ENCODE data around the gene JPT1.
"Not testable (repeated sequence)": the region's sequence is repeated elsewhere in the genome, so short reads cannot be mapped to it uniquely, and the experiment has no call there.

The JPT1 gene

DNA sequence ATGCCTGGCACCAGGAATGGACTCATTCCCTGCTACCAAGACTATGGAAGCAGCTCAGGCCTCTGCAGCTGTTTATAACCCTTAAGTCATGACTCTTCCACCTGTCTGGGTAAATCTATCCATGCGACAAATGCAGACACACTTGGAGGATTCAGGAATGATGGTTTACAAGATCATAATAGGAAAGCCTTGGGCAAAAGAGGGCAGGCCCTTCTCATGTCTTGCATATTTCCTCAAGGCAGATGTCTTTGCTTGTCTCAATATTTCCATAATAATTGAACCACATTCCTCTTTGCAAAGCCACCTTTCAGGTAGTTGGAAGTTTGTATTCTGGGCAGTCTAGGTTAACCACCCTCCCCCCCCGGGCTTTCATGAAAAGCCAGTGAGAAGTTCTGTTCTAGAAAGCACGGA is 884 bp upstream of the JPT1 start:
- peak; percentile 67 for DNase-seq

DNA sequence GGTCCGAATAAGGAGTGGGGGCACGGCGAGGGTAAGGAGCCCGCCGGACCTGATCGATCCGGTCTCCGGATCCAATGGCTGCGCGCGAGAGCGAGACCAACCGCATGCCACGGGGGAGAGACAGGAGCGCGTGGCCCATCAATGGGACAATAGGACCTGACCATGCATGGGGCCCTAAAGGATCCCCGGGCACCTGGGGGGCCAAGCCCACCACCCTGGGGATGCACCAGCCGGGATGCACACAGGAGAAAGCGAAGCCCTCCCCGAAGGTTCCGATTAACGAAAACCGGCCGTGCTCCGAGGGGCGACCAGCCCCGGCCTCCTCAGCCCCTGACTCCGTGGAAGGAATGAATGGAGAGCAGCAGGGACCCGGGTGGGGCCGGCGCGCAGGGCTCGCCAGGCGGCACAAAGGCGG is 525 bp downstream of the JPT1 start:
- no peak for DNase-seq

DNA sequence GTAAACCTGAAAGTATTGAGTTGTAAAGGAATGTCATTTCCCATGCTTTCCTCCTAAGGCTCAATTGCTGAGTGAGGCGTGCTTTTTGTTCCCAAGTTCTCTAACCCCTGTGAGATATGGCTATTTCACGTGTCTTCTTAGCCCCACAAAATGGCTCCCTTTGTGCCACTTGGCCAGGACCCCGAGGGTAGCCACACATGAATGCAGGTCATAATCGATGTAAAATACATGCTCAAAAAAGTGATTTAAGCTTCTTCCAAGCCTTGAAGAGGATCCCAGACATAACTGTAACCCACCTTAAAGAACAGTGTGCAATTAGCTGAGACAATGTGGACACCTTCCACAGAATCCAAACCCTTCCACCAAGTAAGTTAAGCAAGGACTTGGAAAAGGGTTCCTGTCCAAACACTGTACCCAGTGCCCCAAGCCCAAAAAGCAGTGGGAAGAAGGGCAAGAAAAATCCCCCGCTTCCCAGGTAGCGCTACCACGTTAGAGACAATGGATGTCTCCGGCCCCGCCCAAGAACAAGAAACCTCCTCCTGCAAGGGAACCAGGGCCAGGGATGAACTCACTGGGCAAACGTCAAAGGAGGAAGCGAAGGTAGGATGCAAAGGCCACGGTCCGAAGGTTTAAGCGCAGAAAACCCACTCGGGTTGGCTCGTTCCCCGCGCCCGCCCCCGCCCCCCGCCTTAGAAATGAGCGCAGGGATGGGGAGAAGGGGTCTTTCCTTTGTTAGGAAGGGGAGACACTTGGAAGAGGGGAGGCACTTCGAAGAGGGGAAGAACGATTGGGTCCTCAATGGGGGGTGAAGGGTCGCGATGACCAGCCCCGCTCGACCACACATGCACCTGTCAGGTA is 1.2 kb downstream of the JPT1 start:
- DNase-seq: peak; percentile 51

DNA sequence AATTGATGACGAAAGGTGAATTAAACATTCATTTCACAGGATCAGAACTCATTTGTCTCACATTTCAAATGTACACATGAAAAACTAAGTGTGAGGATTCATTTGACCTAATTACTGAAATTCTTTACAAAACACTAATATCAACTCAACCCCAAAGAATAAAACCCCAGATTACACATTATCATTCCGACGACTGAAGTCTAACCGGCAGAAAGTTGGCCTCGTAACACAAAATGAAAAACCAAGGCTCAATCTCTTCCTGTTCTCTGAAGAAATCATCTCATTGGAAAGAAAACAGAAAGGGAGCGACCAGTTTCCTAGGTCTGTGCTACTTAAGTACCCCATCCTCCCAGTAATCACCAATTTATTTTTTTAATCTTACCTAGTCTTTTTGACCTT is 1.8 kb downstream of the JPT1 start:
- no peak for DNase-seq

DNA sequence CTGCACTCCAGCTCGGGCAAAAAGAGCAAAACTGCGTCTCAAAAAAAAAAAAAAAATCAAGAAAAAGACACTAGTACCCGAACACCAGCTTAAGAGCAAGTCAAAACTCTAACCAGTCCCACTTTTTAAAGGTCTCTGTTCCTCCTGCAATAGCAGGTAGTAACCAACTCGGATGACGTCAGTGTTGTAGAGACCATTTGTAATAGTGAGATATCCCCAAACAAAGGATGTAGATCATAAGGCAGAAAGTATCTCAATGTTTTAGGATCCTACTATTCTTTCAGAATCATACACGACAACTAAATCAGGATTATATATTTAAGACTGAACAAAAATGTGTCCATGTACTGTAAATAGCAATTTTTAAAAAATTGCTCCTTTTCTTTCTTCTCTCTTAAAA is 2.4 kb downstream of the JPT1 start:
- DNase-seq: no peak

DNA sequence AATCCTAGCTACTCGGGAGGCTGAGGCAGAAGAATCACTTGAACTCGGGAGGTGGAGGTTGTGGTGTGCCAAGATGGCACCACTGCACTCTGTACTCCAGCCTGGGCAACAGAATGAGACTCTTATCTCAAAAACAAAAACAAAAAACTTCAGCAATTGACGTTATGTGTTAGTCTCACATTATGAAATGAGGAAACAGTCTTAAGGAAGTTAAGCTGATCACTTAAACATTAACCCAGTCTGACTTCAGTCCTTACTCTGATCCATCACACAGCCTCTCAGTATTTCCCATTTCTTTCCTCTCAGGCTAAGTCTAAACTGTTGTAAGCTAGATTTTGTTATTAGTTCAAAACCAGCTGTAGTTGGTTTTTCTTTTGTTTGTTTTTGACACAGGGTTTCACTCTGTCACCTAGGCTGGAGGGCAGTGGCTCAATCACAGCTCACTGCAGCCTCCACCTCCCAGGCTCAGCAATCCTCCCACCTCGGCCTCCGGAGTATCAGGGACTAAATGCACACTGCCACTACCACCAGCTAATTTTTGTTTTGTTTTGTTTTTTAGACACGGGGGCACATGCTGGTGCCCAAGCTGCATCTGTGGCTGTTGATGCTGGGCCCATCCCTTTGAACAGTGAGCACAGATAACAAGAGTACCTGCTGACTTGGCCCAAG is 6.3 kb downstream of the JPT1 start:
- no peak for DNase-seq

DNA sequence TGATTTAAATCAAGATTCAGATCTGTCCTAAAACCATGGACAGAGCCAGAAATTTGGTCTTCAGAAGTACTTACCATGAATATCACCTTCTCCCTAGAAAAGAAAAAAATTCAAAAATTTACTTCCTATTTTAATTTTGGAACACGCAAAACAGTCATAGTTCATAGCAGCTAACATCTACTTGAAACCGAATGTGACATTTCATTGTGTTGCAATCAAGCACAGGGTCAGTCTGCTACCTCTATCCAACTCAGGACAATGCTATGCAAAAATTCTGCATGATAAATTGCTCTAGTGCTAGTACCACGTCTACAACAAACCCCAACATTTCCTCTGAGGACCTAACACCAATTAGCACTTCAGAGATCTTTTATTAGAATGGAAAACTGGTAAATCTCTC is 7.7 kb downstream of the JPT1 start:
- no peak for DNase-seq

DNA sequence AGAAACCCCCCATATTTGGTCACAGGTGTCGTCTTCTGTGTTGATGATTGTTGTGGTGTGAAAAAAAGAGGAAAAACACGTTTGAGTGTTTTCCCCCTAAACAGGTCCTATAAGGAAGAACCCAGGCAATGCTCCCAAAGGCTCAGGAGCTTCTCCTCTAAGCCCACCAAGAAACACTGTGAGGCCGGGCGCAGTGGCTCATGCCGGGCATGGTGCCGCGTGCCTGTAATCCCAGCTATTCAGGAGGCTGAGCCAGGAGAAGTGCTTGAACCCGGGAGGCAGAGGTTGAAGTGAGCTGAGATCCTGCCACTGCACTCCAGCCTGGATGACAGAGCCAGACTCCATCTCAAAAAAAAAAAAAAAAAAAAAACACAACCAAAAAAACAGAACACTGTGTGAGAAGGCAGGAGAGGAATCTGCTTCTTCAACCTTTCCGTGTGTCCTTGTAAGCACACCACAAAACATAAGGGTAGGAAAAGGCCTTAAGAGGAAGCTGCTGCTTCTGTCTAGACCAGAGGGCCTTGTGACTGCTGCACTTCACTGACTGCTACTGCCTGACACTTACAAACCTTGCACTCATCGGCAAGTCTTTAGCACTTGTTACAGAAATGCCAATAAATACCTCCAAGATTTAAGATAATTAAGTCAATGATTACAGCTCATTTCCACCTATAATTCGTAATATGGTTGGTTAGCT is 9.3 kb downstream of the JPT1 start:
- DNase-seq: no peak

DNA sequence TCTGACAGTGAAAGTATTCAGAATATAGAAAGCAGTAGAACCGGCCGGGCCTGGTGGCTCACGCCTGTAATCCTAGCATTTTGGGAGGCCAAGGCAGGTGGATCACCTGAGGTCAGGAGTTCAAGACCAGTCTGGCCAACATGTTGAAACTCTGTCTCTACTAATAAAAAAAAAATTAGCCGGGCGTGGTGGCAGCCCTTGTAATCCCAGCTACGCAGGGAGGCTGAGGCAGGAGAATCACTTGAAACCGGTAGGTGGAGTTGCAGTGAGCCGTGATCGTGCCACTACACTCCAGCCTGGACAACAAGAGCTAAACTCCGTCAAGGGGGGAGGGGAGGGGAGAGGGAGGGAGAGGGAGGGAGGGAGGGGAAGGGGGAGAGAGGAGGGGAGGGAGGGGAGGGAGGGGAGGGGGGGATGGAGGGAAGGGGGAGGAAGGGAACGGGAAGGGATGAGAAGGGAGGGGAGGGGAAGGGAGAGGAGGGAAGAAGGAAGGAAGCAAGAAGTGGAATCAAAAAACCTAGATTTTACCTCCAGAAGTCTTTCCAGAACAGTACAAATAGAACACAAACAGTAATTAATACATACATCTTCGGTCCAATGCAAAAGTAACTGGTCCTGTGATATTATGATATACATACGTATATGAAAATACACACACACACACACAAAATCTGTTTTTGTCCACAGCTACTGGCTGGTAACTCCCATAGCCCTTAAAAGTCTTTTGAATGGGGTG is 11.9 kb downstream of the JPT1 start:
- no peak for DNase-seq

DNA sequence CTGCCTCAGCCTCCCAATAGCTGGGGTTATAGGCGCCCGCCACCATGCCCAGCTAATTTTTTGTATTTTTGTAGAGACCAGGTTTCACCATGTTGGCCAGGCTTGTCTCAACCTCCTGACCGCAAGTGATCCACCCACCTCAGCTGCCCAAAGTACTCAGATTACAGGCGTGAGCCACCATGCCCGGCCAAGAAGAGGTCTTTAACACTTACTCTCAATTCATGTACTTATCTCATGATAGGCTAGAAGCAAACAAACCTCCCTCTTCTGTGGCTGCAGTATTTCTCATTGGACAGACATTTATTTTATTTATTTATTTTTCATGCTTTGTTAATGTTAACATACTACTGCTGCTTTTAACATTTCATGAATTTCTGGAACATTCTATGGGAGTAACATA is 15.8 kb downstream of the JPT1 start:
- no peak for DNase-seq

DNA sequence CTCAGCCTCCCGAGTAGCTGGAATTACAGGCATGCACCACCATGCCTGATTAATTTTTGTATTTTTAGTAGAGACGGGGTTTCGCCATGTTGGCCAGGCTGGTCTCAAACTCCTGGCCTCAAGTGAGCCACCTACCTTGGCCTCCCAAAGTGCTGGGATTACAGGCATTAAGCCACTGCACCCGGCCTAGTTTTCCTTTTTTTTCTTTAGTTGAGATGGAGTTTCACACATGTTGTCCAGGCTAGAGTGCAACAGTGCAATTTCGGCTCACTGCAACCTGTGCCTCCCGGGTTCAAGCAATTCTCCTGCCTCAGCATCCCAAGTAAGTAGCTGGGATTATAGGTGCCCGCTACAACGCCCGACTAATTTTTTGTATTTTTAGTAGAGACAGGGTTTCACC is 16.6 kb downstream of the JPT1 start:
- DNase-seq: not testable (repeated sequence)

DNA sequence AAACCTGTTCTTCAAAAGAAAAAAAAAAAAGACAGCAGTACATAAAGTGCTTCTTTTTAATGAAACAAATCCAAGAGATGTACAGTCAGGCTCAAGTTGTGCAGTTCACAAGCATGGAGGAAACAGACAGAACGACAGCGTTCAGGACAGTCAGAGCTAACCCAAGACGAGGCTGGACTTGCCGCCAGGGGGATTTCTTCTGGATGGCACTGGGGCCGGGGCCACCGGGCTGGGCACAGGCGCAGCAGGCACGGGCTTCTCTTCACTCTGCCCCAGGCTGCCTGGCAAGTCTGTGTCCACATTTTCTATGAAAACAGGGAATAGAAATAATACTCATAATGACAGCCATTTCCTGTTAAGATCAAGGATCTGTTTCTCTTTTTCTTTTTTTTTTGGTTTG is 18.4 kb downstream of the JPT1 start:
- no peak for DNase-seq

DNA sequence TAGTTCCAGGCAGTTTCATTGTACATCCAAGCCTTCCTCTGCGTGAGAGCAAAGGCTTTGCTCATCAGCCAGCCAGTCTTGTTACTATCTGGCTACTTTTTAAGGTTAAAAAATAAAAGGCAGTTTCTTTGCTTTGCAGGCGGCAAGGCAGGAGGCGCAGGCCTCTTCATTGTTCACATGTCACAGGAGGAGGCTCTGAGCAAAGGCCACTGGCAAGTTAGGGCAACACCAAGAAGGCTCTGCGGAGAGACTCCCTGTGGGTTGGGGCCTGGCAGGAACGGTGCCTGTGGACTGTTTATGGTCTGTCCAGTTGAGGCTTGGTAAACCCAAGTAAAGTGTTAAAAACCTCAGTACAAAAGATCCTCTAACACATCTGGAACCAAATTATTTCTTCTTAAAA is 18.9 kb downstream of the JPT1 start:
- no peak for DNase-seq

DNA sequence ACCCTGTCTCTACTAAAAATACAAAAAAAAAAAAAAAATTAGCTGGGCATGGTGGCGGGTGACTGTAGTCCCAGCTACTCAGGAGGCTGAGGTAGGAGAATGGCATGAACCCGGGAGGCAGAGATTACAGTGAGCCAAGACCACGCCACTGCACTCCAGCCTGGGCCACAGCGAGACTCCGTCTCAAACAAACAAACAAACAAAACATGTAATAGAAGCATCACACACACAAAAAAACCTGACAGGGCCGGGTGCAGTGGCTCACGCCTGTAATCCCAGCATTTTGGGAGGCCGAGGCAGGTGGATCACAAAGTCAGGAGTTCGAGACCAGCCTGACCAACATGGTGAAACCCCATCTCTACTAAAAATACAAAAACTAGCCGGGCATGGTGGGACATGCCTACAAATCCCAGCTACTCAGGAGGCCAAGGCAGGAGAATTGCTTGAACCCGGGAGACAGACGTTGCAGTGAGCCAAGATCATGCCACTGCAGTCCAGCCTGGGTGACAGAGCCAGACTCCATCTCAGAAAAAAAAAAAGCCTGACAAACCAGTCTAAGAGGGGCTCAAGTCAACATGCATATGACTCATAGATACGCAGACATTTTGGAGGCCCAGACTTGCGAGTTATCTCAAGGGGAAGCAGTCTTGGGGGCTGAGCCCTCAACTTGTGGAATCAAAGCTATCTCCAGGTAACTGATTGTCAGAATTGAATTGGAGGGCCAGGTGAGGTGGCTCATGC is 20.5 kb downstream of the JPT1 start:
- DNase-seq: not testable (repeated sequence)

DNA sequence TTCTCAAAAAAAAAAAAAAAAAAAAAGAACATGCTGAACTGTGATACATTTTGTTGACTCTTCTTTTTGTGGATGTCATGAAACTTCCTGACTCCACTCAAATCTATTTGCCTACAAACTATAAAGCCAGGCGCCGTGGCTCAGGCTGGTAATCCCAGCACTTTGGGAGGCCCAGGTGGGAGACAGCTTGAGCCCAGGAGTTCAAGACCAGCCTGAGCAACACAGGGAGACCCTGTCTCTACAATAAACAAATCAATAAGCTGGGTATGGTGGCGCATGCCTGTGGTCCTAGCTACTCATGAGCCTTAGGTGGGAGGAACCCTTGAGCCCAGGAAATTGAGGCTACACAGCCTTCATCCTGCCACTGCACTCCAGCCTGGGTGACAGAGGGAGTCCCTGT is 21.3 kb downstream of the JPT1 start:
- no peak for DNase-seq

DNA sequence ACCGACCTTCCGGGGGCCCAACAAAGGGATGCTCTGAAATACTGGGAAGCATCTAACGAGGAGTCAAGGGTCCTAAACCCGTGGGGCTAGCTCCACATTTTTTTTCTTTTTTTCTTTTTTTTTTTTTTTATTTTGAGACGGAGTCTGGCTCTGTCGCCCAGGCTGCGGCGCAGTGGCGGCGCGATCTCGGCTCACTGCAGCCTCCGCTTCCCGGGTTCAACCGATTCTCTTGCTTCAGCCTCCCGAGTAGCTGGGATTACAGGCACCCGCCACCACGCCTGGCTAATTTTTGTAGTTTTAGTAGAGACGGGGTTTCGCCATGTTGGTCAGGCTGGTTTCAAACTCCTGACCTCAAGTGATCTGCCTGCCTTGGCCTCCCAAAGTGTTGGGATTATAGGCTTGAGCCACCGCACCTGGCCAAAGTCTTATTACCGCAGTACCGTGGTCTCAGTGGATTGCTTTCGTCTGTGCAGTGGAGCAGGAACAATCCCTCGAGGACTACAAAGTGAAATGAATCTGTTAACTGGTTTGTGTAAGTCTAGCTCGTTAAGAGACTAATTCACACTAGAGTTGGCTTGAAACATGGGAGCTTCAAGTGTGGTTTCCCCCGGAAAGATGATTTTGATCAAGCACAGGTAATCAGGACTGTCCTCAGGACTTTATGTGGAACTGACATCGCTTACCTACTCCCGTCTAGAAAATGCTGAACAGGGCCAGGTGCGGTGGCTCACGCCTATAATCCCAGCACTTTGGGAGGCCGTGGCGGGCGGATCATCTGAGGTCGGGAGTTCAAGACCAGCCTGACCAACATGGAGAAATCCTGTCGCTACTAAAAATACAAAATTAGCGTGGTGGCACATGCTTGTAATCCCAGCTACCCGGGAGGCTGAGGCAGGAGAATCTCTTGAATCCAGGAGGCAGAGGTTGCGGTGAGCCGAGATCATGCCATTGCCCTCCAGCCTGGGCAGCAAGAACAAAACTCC is 22.0 kb downstream of the JPT1 start:
- not testable (repeated sequence) for DNase-seq

DNA sequence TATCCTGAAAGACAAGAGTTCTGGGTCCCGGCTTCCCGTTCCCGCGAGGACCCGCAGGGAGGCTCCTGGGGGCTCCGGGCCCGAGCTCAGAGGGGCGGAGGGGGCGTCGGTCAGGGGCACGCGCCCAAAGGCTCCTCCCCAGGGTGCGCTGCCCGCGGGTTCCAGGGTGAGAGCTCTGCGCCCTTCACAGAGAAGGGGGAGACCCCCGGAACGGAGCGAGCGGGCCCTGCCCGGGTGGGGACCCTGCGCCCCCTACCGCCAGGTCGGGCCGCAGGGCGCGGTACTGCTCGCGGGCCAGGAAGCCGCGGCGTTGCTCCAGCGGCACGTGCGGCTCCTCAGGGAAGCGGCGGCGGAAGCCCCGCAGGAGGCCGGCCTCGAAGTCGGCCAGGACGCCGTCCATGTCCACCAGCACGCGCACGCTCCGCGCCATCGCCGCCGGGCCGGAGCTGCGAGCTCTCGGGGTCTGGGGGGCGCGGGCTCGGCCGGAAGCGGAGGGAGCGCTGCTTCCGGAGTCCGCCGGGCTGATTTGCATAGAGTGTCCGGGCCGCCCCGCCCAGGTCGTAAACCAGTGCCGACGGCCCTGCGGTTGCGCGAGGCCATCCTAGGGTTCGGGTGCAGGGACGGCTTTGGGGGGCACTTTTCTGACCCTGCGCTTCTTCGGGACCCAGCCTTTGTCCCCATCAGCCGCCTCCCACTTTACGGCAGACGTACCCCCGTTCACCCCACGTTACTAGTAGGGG is 22.9 kb downstream of the JPT1 start, which contains the start of gene NT5C:
NT5C (minus strand) TSS at position 465 of the 740 bp plus-strand sequence; CDS start at position 430, 35 bp downstream.
- DNase-seq: peak; percentile 50

DNA sequence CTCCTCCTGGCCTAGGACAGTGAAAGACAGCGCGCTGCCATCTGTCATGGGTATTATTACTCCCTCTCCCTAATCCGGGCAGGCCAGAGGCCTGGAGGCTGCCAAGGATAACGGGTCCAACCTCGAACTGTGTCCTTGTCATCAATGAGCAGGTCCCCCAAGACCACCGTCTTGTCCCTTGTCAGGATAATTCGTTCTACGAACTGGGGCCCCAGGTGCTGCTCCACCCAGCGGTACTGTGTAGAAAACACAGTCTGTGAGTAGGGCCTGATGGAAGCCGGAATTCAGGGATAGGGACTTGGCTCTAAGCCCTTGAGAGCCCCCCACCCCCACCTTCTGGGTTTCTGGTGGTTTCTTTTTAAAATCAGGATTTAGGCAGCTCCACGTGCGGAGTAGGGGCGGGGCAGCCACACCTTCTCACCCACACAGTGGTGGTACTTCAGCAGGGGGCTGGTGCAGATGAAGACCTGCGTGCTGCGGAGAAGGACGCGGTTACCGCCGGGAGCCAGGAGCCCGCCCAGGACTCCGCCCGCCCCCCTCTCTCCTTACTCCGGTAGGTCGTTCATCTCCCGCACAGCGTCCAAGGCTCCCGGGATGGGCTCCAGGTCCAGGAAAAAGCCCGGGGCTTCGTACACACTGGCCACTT is 23.6 kb downstream of the JPT1 start:
- peak; percentile 73 for DNase-seq

DNA sequence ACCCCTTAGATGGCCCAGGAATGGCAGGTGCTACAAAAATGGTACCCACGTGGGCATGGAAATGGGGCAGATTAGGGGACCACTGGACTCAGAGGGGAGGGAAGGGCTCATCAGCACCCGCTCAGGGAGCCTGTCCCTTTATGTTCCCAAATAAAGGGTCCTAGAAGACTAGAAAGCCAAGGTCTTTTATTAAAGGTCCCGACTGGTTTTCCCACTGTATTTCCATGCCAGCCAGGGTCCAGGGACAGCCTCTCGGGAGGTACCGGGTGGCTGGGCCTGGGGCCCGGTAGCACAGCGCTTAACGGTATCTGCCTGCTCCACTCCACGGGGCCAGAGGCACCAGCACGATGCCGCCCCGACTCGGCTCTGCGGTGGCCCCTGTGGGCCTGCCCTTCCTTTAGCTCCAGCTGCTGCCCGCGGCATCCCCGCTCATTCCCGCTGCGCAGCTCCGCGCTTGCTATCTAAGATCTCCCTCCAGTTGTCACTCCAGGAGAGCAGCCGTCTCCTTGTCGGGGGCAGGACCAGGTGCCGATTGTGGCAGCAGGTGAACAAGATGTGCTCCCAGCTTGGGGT is 24.2 kb downstream of the JPT1 start:
- DNase-seq: no peak
